Measurements from ENCODE around the gene ZFHX3. TPM values are rescaled to one million over a fixed set of nuclear protein-coding genes. Genes with fewer than 3 reads are reported as not detected.

ZFHX3 gene
- total RNA-seq, 1 experiment from 2014 or later = 1.5 TPM

- H3K36me3 Mint-ChIP-seq (ENCODE audit: insufficient read depth in 1 of 3, low read depth in 3 of 3) = peaks cover 0 to 3% (median 2%) of the 10 kb centered on the region in 3 experiments; a peak in 1 of 7 replicates
- Histone ChIP-seq H3K9ac (ENCODE audit: extremely low read depth, insufficient read length, low read length) (no peak overlapping the region), H2BK5ac (ENCODE audit: insufficient read length, low read length) (no peak overlapping the region), H3K79me2 (ENCODE audit: insufficient read depth, low read length) (no peaks in the 10 kb centered on the region), H3K9me3 (ENCODE audit: control insufficient read depth, low read depth, low read length) (no peaks in the 10 kb centered on the region), H3K4me2 (ENCODE audit: insufficient read depth, insufficient read length, low read length) (no peak overlapping the region), H3K4me1 (ENCODE audit: insufficient read depth, low read length) (no peaks in the 10 kb centered on the region), H3K14ac (ENCODE audit: insufficient read depth, low read length) (no peak overlapping the region), H3K23me2 (ENCODE audit: insufficient read length, low read depth, low read length, poor library complexity, severe bottlenecking) (peaks cover 12% of the 10 kb centered on the region), H2BK12ac (ENCODE audit: insufficient read length, low read depth, low read length) (no peak overlapping the region), H3K27me3 (ENCODE audit: insufficient read depth, low read length) (no peaks in the 10 kb centered on the region), H4K5ac (ENCODE audit: insufficient read length, low read depth, low read length) (no peak overlapping the region), H4K91ac (ENCODE audit: insufficient read length, low read depth, low read length) (no peak overlapping the region), H2BK15ac (ENCODE audit: low read depth, low read length) (no peak overlapping the region), H3K79me1 (ENCODE audit: insufficient read depth, low read depth, low read length, poor library complexity, severe bottlenecking) (no peaks in the 10 kb centered on the region), H2BK20ac (ENCODE audit: low read depth, low read length, poor library complexity, severe bottlenecking) (no peak overlapping the region), H2AFZ (ENCODE audit: low read length) (no peak overlapping the region), H2AK5ac (ENCODE audit: insufficient read length, low read length) (no peak overlapping the region), H3K4ac (ENCODE audit: low read depth, low read length) (no peak overlapping the region), H3K27ac (ENCODE audit: insufficient read length, low read depth, low read length) (no peak overlapping the region), H4K8ac (replicated peaks; ENCODE audit: insufficient read length, low read depth, low read length) (no peak overlapping the region), H2BK120ac (ENCODE audit: low read depth, low read length, poor library complexity, severe bottlenecking) (no peak overlapping the region), H3K18ac (ENCODE audit: insufficient read length, low read depth, low read length) (no peak overlapping the region), H3T11ph (ENCODE audit: low read length) (no peak overlapping the region), H3K23ac (ENCODE audit: insufficient read length, low read depth, low read length) (no peak overlapping the region), H4K20me1 (ENCODE audit: control insufficient read depth, insufficient read depth, insufficient read length) (no peaks in the 10 kb centered on the region), H3K56ac (ENCODE audit: insufficient read length, low read depth, low read length) (no peak overlapping the region)
- TF ChIP-seq, protein P1, sequence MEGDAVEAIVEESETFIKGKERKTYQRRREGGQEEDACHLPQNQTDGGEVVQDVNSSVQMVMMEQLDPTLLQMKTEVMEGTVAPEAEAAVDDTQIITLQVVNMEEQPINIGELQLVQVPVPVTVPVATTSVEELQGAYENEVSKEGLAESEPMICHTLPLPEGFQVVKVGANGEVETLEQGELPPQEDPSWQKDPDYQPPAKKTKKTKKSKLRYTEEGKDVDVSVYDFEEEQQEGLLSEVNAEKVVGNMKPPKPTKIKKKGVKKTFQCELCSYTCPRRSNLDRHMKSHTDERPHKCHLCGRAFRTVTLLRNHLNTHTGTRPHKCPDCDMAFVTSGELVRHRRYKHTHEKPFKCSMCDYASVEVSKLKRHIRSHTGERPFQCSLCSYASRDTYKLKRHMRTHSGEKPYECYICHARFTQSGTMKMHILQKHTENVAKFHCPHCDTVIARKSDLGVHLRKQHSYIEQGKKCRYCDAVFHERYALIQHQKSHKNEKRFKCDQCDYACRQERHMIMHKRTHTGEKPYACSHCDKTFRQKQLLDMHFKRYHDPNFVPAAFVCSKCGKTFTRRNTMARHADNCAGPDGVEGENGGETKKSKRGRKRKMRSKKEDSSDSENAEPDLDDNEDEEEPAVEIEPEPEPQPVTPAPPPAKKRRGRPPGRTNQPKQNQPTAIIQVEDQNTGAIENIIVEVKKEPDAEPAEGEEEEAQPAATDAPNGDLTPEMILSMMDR (conservative IDR thresholded peaks at IDR 0.05) = no peak
- no peak overlapping the region for H3K27ac Mint-ChIP-seq
- H3K9me3 Mint-ChIP-seq = no peaks in the 10 kb centered on the region
- no peak overlapping the region for H3K4me3 Mint-ChIP-seq
- peaks cover 21% of the 10 kb centered on the region for H3K27me3 Mint-ChIP-seq (ENCODE audit: low read depth)
- peaks cover 11% of the 10 kb centered on the region in 2 experiments for H3K4me1 Mint-ChIP-seq
- DNase-seq = no peak
These were observed 256.1 kb downstream of the ZFHX3 start for GRCh38 chr16:72791786-72792185.

All from H9 (cell line).